Activated T-cell treated with anti-CD3 and anti-CD28 coated beads, Interleukin-2, amount 50 U/mL, for 72 hours (primary cell): ENCODE measurements around the gene PA2G4. TPM values are rescaled to one million over a fixed set of nuclear protein-coding genes. Genes with fewer than 3 reads are reported as not detected.
A peak's percentile ranks its signal among the peaks of the same experiment; 100 is the strongest.
"Not testable (repeated sequence)": the region's sequence is repeated elsewhere in the genome, so short reads cannot be mapped to it uniquely, and the experiment has no call there.

Experiments
- ATAC-seq, 2 donors: fragments of 150-1000 bp; cut with Tn5 transposase; replicated peaks in 1 of 2; 2 replicates each; pipeline ENCODE4 v1.10.0; 2021; ENCODE audit warnings: moderate library complexity in 2 of 2, mild to moderate bottlenecking in 1 of 2
- DNase-seq, 2 donors: peaks; one replicate each; pipeline ENCODE4 v3.0.0; 2021 to 2022; ENCODE audit warnings: mixed read lengths in 1 of 2
- H3K27ac Mint-ChIP-seq: one replicate; pipeline ENCODE4 v1.8.0; 2022; ENCODE audit warnings: mild to moderate bottlenecking, moderate library complexity, mixed read lengths
- H3K27me3 Mint-ChIP-seq: one replicate; pipeline ENCODE4 v1.8.0; 2022; ENCODE audit warnings: low read depth, mixed read lengths
- H3K36me3 Mint-ChIP-seq, 2 donors: one replicate each; pipeline ENCODE4 v1.8.0; 2022; ENCODE audit warnings: mixed read lengths in 2 of 2, mild to moderate bottlenecking in 1 of 2; ENCODE audit not compliant: insufficient read depth in 2 of 2
- H3K4me1 Mint-ChIP-seq: one replicate; pipeline ENCODE4 v1.8.0; 2022; ENCODE audit warnings: low read depth, mixed read lengths
- H3K4me3 Mint-ChIP-seq, 2 donors: one replicate each; pipeline ENCODE4 v1.8.0; 2022; ENCODE audit warnings: mild to moderate bottlenecking in 2 of 2, mixed read lengths in 2 of 2, moderate library complexity in 2 of 2
- H3K9me3 Mint-ChIP-seq, 2 donors: one replicate each; pipeline ENCODE4 v1.8.0; 2022; ENCODE audit warnings: mixed read lengths in 2 of 2
- total RNA-seq, 2 donors: library from RNA; stranded (reverse); gene quantifications; one replicate each; pipeline ENCODE4 v1.2.3, GENCODE V29; 2022

Gene PA2G4
- total RNA-seq, 2 donors from 2014 or later, result 226 to 265 TPM

- H3K9me3 Mint-ChIP-seq, result no peaks in the 10 kb centered on the region
- no peak overlapping the region for H3K27ac Mint-ChIP-seq
- H3K36me3 Mint-ChIP-seq, result peaks cover 15 to 21% of the 10 kb centered on the region in 2 donors
- DNase-seq (no peak), ATAC-seq (no peak)
- peaks cover 65% of the 10 kb centered on the region for H3K4me1 Mint-ChIP-seq
- H3K27me3 Mint-ChIP-seq, result no peaks in the 10 kb centered on the region
- H3K4me3 Mint-ChIP-seq, result peak overlapping the region in 1 of 2 donors; percentile 32
Observed at GRCh38 chr12:56154246-56154771, 50.0 kb downstream of the PA2G4 start.

DNA sequence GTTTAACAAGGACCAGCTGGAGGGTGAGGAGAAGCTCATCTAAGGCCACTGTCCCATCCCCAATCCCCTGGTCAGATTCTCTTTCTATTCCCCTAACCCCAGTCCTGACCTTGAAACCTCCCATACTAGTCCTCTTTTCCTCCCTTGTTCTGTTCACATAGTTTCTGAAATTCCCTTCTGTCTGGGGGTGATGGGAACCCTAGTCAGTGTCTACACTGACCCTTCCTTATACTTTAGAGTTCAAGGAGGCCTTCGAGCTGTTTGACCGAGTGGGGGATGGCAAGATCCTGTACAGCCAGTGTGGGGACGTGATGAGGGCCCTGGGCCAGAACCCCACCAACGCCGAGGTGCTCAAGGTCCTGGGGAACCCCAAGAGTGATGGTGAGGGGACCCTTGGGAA lies 50.5 kb downstream of the PA2G4 start:
- Mint-ChIP-seq H3K27ac (no peak overlapping the region), H3K4me3 (no peak overlapping the region), H3K4me1 (peaks cover 68% of the 10 kb centered on the region), H3K36me3 (peaks cover 16 to 23% of the 10 kb centered on the region in 2 donors), H3K27me3 (no peaks in the 10 kb centered on the region), H3K9me3 (no peaks in the 10 kb centered on the region)
- ATAC-seq (no peak), DNase-seq (no peak)

DNA sequence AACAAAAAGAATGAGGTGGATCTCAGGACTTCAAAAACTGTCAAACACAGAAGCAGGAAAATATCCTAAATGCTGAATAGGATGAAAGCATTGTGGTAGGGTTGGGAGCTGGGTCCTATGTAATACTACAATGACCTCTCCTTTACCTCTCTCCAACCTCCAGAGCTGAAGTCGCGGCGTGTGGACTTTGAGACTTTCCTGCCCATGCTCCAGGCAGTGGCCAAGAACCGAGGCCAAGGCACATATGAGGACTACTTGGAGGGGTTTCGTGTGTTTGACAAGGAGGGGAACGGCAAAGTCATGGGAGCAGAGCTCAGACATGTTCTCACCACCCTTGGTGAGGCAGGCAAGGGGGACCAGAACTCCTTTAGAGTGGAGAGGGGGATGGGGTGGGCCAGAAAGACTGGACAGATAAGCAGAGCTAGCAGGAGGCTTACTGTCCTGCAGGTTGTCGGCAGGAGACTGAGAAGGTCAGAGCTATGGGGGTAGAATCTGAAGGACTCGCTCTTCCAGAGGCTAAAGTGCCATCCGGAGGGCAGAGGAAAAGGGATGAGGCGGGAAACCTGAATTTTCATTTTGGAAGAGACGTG lies 51.0 kb downstream of the PA2G4 start:
- DNase-seq, result no peak
- H3K36me3 Mint-ChIP-seq, result peaks cover 21 to 27% of the 10 kb centered on the region in 2 donors
- peak overlapping the region in 1 of 2 donors; percentile 55 for H3K4me3 Mint-ChIP-seq
- H3K4me1 Mint-ChIP-seq, result peaks cover 68% of the 10 kb centered on the region
- H3K27ac Mint-ChIP-seq, result no peak overlapping the region
- H3K9me3 Mint-ChIP-seq, result no peaks in the 10 kb centered on the region
- ATAC-seq, result no peak
- H3K27me3 Mint-ChIP-seq, result no peaks in the 10 kb centered on the region

DNA sequence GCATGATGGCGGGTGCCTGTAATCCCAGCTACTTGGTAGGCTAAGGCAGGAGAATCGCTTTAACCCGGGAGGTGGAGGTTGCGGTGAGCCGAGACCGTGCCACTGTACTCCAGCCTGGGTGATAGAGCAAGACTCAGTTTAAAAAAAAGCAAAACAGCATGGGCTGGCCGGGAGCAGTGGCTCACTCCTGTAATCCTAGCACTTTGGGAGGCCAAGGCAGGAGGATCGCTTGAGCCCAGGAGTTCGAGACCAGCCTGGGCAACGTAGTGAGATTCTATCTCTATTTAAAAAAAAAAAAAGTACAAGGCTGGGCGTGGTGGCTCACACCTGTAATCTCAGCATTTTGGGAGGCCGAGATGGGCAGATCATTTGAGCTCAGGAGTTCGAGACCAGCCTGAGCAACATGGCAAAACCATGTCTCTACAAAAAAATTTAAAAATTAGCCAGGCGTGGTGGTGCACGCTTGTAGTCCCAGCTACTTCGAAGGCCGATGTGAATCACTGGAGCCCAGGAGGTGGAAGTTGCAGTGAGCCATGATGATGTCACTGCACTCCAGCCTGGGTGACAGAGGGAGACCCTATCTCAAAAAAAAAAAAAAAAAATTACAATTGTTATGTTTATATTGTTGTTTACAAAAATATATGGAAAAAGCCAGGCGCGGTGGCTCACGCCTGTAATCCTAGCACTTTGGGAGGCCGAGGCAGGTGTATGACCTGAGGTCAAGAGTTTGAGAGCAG lies 52.3 kb downstream of the PA2G4 start:
- Mint-ChIP-seq H3K36me3 (peaks cover 27 to 35% of the 10 kb centered on the region in 2 donors), H3K27ac (peak overlapping the region; percentile 55), H3K4me1 (peaks cover 68% of the 10 kb centered on the region), H3K4me3 (peak overlapping the region; percentile 96 to 100)
- DNase-seq, ATAC-seq, H3K27me3 Mint-ChIP-seq, H3K9me3 Mint-ChIP-seq: not testable (repeated sequence)

- peaks cover 71% of the 10 kb centered on the region for H3K4me1 Mint-ChIP-seq
- peak overlapping the region; percentile 96 to 100 for H3K4me3 Mint-ChIP-seq
- ATAC-seq, result peak; percentile 34 to 42
- peaks cover 30 to 39% of the 10 kb centered on the region in 2 donors for H3K36me3 Mint-ChIP-seq
- DNase-seq, result peak; percentile 45 to 66
- H3K9me3 Mint-ChIP-seq, result no peaks in the 10 kb centered on the region
- H3K27me3 Mint-ChIP-seq, result no peaks in the 10 kb centered on the region
- H3K27ac Mint-ChIP-seq, result peak overlapping the region; percentile 55
Observed at GRCh38 chr12:56157201-56158028, 53.1 kb downstream of the PA2G4 start.

- H3K9me3 Mint-ChIP-seq, result no peaks in the 10 kb centered on the region
- H3K4me3 Mint-ChIP-seq, result peak within 1 kb of the TSS; percentile 96 to 100
- H3K27me3 Mint-ChIP-seq, result no peaks in the 10 kb centered on the region
- H3K36me3 Mint-ChIP-seq, result peaks cover 30 to 40% of the 10 kb centered on the region in 2 donors
- ATAC-seq, result peak; percentile 89 to 91
- H3K4me1 Mint-ChIP-seq, result peaks cover 69% of the 10 kb centered on the region
- H3K27ac Mint-ChIP-seq, result peak within 1 kb of the TSS; percentile 97
- peak; percentile 92 to 95 for DNase-seq
Observed at GRCh38 chr12:56158029-56158925, 53.9 kb downstream of the PA2G4 start, which contains the start of gene MYL6. MYL6 (plus strand) TSS chr12:56158359; CDS start chr12:56158402, 43 bp downstream.

DNA sequence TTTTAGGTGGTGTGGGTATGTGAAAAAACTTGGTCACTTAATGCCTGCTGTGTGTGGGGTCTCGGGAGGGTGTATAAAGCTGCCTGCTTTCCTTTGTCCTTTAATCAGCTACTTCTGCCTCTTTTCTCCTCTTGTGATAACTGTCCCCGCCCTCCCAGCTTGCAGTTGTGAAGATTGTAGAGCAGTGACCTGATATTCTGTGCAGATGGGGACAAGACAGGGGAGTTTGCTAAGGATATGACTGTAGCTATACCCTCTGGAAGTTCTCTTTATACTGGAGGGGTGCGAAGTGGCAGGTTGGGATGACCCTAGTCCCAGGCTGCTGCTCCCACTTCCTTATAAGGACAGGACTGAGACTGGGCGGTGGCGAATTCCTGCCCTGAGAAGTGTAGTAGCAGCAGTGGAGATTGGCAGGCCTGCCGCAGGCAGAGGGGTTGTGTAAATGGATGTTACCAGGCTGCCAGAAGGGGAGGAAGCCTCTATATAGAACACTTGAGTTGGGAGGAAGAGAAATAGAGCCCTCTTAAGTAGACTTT lies 54.6 kb downstream of the PA2G4 start:
- DNase-seq (no peak), ATAC-seq (peak in 1 of 2 donors; percentile 3)
- no peaks in the 10 kb centered on the region for H3K9me3 Mint-ChIP-seq
- H3K4me3 Mint-ChIP-seq, result peak overlapping the region; percentile 96 to 100
- peaks cover 62% of the 10 kb centered on the region for H3K4me1 Mint-ChIP-seq
- H3K27me3 Mint-ChIP-seq, result no peaks in the 10 kb centered on the region
- peak overlapping the region; percentile 97 for H3K27ac Mint-ChIP-seq
- peaks cover 30 to 40% of the 10 kb centered on the region in 2 donors for H3K36me3 Mint-ChIP-seq

- no peak for ATAC-seq
- Mint-ChIP-seq H3K27me3 (no peaks in the 10 kb centered on the region), H3K9me3 (no peaks in the 10 kb centered on the region)
Observed at GRCh38 chr12:56159482-56160192, 55.3 kb downstream of the PA2G4 start.

GRCh38 chr12:56160193-56160763 lies 55.9 kb downstream of the PA2G4 start:
- peaks cover 49% of the 10 kb centered on the region for H3K4me1 Mint-ChIP-seq
- ATAC-seq (peak; percentile 28 to 45), DNase-seq (peak; percentile 53 to 67)
- H3K4me3 Mint-ChIP-seq, result peak overlapping the region; percentile 96 to 100
- H3K9me3 Mint-ChIP-seq, result no peaks in the 10 kb centered on the region
- no peaks in the 10 kb centered on the region for H3K27me3 Mint-ChIP-seq
- peaks cover 33 to 43% of the 10 kb centered on the region in 2 donors for H3K36me3 Mint-ChIP-seq
- peak overlapping the region; percentile 97 for H3K27ac Mint-ChIP-seq

More at GRCh38 chr12:56159482-56160192, 55.3 kb downstream of the PA2G4 start:
- no peak for DNase-seq
- Mint-ChIP-seq H3K27ac (peak overlapping the region; percentile 97), H3K4me1 (peaks cover 55% of the 10 kb centered on the region), H3K4me3 (peak overlapping the region; percentile 96 to 100), H3K36me3 (peaks cover 33 to 44% of the 10 kb centered on the region in 2 donors)

GRCh38 chr12:56160894-56161689 lies 56.7 kb downstream of the PA2G4 start:
- peaks cover 27 to 40% of the 10 kb centered on the region in 2 donors for H3K36me3 Mint-ChIP-seq
- H3K27me3 Mint-ChIP-seq, result no peaks in the 10 kb centered on the region
- no peaks in the 10 kb centered on the region for H3K9me3 Mint-ChIP-seq
- ATAC-seq (no peak), DNase-seq (no peak)
- H3K4me3 Mint-ChIP-seq, result peak overlapping the region; percentile 96 to 100
- peak overlapping the region; percentile 97 for H3K27ac Mint-ChIP-seq
- H3K4me1 Mint-ChIP-seq, result peaks cover 43% of the 10 kb centered on the region
